Stimulated activated CD8-positive, alpha-beta memory T cell treated with anti-CD3 and anti-CD28 coated beads, Interleukin-15, amount 100 ng/mL, for 24 hours (primary cell): Measurements from ENCODE around the gene SCAMP4.

ENCODE experiments used
- DNase-seq: peaks from one replicate; pipeline ENCODE4 v3.0.0-alpha.2; 2020; ENCODE audit warnings: low read depth

The SCAMP4 gene

DNA sequence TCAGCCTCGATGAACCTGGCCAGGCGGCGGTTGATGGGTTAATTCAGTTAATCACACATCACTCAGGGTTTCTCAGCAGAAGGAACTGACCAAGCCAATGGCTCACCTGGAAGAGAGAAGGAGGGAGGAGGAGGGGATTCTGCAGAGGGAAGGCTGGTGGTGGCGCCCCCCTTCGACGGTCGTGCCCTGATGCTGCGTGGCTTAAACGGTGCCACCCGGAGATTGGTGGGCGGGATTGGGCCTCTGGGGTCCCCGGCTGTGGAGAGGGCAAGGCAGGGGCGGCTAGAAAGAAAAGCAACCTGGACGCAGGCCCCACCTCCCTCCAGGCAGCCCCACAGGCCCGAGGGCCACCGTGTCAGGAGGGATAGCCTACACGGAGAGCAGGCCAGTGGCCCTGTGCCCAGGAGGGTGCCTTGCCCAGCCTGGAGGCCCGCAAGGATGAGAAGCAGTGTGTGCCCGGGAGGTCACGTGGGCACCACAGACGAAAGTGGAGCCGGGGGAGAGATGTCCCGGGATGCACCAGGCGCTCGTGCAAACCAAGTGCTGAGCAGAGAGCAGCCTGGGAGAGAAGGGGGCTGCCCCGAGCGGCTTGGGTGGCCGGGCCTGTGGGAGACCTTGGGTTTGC is 51.8 kb downstream of the SCAMP4 start:
- no peak for DNase-seq

DNA sequence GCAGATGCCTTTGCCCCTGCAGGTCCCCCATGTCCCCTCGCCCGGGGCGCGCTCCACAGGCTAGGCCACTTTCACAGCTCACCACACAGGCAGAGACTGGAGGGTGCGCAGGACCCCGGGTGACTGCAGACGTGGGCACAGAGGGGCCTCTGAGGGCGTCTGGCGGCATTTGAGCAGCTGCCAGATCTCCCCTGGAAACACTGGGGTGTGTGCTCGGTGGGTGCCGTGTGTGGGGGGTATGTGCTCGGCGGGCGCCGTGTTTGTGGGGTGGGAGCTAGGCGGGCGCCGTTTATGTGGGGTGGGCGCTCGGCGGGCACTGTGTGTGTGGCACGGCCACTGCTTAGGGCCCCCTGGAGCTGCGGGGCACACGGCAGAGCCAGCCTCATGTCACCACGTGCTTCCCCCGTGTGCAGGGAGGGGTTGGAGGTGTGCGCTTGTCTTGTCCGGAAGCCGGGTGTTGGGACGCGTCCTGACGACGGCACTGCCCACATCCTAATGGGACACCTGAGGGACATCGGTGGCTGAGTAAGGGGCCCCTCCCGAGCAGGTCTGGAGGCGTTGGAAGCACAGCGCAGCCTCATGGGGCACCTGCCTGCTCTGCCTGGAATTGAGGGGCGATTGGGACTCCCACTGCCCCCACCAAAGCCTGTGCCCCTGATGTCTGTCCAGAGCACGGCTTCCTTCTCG is 52.5 kb downstream of the SCAMP4 start:
- no peak for DNase-seq

DNA sequence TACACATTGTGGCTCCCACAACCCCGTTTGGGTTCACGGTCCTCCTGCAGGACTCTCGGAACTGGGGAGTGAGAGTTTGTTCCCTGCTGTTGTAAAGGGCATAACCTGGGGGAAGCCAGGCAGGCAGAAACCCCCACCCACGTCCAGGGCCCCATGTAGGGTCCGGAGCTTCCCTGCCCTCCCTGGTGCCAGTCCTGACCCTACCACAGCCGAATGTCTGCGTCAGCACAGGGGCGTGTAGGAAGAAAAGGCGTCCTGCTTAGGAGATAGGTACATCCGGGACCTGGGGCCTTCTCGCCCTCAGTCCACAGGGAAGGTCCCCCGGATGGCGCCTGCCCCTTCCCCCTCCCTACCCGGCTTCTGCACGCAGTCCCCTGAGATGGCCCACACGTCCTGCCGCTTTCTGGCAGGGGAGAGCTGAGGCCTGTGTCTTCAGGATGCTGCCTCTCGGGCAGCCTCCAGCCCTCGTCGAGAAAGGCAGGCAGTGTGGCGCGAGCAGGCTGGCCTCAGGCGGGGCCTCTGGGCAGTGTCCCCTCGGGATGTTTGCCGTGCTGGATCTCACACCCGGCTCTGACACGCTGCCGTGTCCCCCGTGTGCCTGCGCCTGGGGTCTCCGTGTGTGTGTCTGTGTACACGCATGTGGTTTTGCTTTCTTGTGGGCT is 54.9 kb downstream of the SCAMP4 start:
- no peak for DNase-seq

DNA sequence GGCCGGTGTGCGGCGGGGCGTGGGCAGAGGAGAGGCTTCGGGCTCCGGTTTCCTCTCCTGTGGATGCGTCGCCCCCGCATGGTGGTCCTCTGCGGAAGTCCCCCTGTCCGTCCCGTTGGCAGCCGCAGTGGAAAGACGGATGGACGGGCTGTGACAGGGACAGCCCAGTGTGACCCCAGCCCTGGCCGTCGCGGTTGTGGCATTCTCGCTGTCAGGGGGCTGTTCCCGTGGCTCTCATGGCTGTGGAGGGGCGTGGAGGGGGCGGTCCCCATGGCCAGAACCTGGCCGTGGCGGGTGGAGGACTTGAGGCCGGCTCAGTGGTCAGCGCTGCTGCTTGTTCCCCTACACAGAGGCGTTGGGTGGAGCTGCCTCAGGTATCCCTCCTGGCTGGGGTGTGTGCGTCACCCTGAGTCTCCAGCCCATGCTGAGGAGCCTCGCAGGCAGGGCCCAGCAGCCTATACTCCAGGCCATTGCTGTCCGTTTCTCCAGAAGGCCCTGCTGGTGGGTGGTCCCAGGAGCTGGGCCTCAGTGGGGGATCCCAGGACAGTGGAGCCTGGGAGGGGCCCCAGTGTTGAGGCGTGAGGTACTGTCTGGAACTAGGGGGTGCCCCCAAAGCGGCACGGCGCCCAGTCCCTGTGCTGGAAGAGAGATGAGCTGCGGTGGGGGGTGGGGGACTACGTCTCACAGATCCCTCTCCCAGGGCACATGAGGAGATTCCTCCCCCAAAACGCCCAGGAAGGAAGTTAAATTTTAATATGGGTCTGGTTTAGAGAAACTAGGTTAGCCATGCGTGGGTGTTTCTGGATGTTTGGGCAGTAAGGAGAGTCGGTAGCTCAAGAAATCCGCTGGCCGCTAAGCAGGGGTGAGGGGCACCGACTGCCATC is 56.0 kb downstream of the SCAMP4 start:
- no peak for DNase-seq

DNA sequence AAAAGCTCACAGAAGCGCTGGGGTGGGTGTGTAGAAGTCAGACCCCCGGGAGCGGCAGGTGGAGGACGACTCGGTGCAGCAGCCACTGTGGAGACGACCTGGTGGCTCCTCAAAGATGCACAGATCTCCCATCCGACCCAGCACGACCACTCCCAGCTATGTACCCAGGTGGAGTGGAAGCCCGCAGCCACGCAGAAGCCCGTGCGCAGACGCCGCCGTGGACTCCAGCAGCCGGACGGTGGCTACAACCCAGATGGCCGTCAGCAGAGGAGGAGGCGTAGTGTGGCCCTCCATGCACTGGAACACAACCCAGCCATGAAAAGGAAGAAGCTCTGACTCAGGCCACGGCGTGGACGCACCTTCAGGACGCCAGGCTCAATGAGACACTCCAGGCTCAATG is 57.5 kb downstream of the SCAMP4 start:
- DNase-seq: no peak

DNA sequence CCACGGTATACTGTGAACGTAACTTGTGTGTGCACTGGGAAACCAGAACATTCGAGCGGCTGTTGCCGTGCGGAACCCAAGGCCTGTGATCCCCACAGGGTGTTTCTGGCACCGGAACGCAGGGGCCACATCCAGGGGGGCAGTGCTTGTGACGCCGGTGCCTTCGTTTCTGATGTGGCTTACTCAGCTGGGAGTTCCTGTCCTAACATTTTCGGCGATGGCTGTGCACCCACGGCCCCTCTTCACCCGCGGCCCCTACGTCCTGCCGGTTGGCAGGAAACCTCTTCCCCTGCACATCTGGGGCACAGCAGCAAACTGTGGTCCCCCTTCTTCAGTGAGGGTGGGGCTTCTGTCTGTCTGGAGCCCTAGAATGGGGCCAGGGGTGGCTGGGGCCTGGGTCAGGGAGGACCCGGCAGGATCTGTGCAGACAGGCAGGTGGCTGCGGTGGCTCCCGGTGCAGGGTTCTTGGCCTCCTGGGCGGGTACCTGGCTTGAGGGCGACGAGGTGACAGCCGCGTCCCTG is 61.9 kb downstream of the SCAMP4 start:
- DNase-seq: no peak

DNA sequence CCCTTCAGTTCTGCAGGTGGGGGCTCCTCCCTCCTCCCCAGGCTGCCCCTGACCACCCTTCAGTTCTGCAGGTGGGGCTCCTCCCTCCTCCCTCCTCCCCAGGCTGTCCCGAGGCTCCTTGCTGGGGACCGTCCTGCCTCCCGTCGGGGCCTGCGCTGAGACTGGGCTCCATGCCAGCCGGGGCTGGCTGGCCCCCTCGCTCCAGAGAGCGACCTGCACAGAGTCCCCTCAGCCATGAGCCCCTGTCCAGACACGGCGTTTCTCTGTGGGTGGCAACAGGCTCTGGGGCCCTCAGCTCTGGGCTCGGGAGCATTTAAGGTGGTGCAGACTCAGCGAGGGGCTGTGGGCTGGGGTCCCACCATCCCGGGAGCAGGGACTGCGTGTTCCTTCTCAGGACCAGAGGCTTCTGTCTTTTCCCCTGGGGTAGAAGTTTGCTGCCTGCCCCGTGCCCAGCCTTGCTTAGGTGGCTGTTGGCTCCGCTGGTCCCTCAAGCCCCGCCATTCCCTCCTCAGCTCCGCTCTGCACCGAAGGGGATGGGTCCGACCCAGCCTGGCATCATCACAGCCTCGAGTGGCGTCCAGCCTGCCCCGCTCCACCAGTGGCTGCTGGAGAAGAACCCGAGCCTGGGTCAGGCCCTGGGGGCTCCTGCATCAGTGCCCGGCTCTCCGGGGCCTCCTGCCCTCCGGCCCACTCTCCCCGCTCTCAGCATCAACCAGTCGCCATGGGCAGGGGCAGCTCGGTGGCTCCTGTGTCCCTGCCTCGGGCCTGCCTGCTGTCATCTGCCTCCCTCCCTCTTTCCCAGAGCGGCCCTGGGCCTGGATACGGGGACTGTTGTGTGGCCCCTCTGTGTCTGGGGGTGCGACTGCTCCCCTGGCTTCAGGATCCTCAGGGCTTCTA is 63.3 kb downstream of the SCAMP4 start:
- no peak for DNase-seq

DNA sequence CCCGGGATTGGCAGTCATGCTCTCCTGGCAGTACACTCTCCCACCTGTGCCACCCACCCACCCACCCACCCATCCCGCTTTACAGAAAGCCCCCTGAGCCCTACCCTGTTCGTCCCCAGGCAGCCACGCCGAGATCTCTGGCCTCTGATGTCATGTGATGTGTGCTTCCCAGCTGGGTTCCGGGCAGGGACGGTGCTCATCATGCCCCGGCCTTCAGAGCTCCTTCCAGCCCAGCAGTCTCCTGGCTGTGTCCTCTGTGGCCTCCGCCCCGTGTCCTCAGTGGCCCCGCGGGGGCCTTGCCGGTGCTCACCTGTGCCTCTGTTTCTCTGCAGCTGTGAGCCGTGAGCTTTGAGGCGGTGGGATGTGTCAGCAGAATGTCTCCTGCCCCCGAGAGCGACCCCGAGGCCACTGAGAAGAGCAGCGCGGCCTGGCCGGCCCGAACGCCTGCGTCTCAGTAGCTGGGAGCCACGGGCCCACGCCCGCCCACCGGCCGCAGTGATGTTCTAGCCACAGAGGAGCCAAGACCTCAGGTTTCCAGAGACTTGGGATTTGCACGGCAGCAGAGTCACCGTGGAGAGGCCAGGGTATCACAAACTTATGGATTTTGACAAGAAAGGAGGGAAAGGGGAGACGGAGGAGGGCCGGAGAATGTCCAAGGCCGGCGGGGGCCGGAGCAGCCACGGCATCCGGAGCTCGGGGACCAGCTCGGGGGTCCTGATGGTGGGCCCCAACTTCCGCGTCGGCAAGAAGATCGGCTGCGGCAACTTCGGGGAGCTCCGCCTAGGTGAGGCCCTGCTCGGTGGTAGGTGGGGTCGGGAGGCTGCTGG is 64.2 kb downstream of the SCAMP4 start:
- DNase-seq: no peak

DNA sequence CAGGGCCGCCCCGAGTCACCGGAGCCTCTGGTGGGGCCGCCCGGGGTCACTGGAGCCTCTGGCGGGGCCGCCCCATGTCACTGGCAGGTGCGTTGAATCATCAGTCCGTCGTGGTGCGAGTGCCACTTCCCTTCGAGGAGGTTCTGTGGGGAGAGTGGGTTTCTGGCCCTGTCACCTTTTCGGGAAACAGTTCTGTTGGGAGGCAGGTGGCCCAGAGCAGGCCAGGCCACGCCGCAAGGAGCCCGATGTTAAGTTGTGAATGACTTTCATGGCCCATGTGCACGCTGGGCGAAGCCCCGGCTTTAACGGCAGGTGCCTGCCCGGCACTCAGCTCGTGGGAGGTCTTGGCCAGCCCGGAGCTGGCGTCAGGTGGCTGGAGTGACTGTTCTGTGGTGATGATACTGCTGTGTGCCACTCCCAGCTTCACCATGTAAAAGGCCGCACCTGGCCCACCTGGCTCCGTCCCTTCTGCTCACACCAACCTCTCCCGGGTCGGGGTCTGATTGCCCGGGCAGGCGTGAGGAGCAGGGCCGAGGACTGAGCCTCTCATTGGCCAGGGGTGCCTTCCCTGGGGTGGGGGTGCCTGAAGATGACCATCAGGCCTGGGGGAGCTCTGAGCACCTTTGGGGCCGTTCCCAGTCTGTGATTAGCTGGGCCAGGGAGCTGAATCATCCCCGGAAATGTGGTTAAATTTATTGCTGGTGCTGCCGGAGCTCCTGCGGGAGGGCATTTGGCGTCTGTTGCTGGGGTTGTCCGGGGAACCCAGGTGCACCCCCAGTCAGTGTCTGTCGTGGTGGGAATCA is 65.0 kb downstream of the SCAMP4 start:
- no peak for DNase-seq

DNA sequence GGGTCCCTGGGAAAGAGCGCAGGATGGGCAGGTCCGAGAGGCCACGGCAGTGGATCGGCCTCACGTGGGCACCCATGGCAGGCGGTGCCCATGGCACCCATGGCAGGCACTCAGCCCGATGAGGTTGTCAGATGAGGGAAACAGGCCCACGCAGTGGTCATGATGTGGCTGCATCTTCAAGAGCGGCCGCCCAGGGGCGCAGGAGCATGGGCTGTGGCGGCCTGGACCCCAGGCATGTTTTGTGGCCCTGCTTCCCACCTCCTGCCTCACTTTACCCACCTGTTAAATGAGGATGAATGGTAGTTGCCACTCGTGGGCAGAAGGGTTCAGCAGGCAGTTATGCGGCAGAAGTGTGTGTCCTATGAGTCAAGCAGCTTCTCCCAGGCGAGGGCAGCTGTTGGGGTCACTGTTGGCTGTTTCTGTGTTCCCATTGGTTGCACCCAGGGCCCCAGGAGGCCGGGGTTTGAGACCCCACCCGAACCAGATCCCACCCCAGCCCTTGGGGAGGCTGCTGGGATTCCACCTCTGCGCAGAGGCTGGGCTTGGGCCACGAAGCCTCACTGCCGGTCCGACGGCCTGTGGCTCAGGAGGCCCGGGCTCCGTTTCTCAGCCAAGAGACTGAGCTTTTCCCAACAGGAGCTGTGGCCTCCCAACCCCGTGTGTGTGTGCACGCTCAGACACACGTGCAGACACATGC is 65.8 kb downstream of the SCAMP4 start:
- no peak for DNase-seq

DNA sequence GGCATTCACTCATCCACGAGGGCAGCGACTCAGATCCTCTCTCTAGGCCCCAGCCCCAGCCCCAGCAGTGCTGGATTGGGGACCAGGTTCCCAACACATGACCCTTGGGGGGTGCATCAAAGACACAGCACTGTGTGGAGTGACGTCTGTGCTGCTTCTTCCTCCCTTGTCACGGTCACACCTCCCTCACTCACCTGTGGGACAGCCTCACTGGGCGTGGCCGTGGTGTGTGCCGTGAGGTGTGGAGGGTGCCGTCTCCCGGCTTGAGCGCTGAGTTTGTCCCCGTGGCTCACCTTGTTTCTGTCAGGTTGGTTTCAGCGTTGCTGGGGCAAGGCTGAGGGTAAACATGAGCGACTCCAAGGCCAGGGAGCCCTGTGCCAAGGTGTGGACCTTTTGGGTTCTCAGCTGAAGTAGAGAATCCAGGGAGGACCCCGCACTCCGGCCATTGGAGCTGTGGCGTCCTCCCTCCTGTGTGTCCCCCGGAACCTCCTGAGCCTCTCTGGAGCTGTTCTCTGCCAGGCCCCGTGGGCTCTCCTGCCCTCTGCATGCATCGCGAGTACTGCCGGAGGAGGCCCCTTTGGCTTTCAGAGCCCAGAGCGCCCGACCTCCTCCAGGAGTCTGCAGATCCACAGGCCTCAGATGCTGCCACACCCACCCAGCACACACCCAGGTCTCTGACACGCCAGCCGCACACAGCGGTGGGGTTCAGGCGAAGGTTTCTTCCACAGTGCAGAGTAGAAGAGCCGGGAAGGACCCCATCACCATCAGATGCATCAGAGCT is 69.4 kb downstream of the SCAMP4 start:
- no peak for DNase-seq

DNA sequence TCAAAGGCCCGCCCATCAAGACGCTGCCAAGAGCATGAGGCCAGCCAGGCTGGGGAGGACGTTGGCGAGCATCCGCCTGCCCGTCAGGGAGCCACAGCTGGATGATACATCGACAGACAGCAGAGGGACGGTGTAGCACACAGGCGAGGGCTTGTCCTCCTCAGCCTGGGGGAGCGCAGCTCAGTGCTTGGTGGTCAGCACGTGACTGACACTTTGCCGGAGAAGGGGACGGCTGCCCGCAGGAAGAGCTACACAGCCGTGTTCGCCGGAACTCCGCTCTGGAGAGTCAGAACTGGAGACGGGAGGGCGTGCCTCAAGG is 69.9 kb downstream of the SCAMP4 start:
- no peak for DNase-seq
